H1 (cell line): ENCODE data around the gene OR2L2. TPM values are rescaled to one million over a fixed set of nuclear protein-coding genes. Genes with fewer than 3 reads are reported as not detected.

ENCODE experiments used
- CTCF ChIA-PET: fragments of 300-600 bp; sonication (Branson Sonifier 250); formaldehyde crosslinking; loops from one replicate; lab custom pipeline; 2021; ENCODE audit not compliant: partially characterized antibody; lab: Charles Lee
- POLR2A ChIA-PET: fragments of 300-600 bp; sonication (Branson Sonifier 250); formaldehyde crosslinking; loops from one replicate; lab custom pipeline; 2021; ENCODE audit warnings: inconsistent platforms; ENCODE audit not compliant: partially characterized antibody; lab: Charles Lee
- DNase-seq, 2 experiments: peaks; one replicate each; pipeline versions ENCODE4 v3.0.0 to v3.0.0-alpha.2; 2010 to 2022; ENCODE audit warnings: low spot score in 2 of 2, low read depth in 1 of 2, mixed read lengths in 1 of 2
- FAIRE-seq: peaks from 2 replicates; lab custom pipeline; 2011; peaks lifted over from hg19 to GRCh38; lab: Jason Lieb, UNC
- H2AFZ ChIP-seq: 2 replicates; pipeline ENCODE4 v1.8.1; 2012; ENCODE audit warnings: low read length, inconsistent platforms
- H2AK5ac ChIP-seq: 2 replicates; pipeline ENCODE4 v1.6.1; 2013; ENCODE audit warnings: low read depth, low read length
- H2BK120ac ChIP-seq: replicated peaks from 2 replicates; pipeline ENCODE3; 2013; ENCODE audit warnings: low read depth, low read length, inconsistent platforms
- H2BK12ac ChIP-seq: 2 replicates; pipeline ENCODE4 v1.6.1; 2013; ENCODE audit warnings: low read depth, low read length
- H2BK15ac ChIP-seq: 2 replicates; pipeline ENCODE4 v1.6.1; 2013; ENCODE audit warnings: low read length
- H2BK20ac ChIP-seq: 2 replicates; pipeline ENCODE4 v1.6.1; 2013; ENCODE audit warnings: low read length
- H2BK5ac ChIP-seq: 2 replicates; pipeline ENCODE4 v1.6.1; 2013; ENCODE audit warnings: low read depth, low read length
- H3K14ac ChIP-seq: 2 replicates; pipeline ENCODE4 v1.6.1; 2013; ENCODE audit warnings: inconsistent platforms; ENCODE audit not compliant: insufficient read length
- H3K18ac ChIP-seq: 2 replicates; pipeline ENCODE4 v1.6.1; 2013; ENCODE audit warnings: low read length; ENCODE audit errors: extremely low read depth
- H3K23ac ChIP-seq: 2 replicates; pipeline ENCODE4 v1.6.1; 2013; ENCODE audit warnings: inconsistent platforms; ENCODE audit not compliant: insufficient read length
- H3K23me2 ChIP-seq: 2 replicates; pipeline ENCODE4 v1.6.1; 2013; ENCODE audit warnings: low read depth, low read length
- H3K27ac ChIP-seq: 2 replicates; pipeline ENCODE4 v1.6.1; 2011; ENCODE audit warnings: low read depth, low read length, inconsistent platforms
- H3K27me3 ChIP-seq, 4 experiments: replicated peaks in 1 of 4; 1 replicate in 1 of 4; 2 replicates in 3 of 4; pipeline versions ENCODE4 v1.6.1 to v1.8.1; 2011 to 2013; ENCODE audit warnings: low read length in 3 of 4, mild to moderate bottlenecking in 3 of 4, inconsistent platforms in 2 of 4, mixed read lengths in 2 of 4, moderate library complexity in 1 of 4; ENCODE audit not compliant: control insufficient read depth in 3 of 4, insufficient read depth in 3 of 4; ENCODE audit errors: extremely low read depth in 1 of 4
- H3K36me3 ChIP-seq, 4 experiments: 2 replicates each; pipeline versions ENCODE4 v1.6.1 to v1.8.1; 2011 to 2013; ENCODE audit warnings: mild to moderate bottlenecking in 4 of 4, low read length in 3 of 4, moderate library complexity in 2 of 4, control low read depth in 1 of 4, inconsistent platforms in 1 of 4; ENCODE audit not compliant: insufficient read depth in 4 of 4, control insufficient read depth in 2 of 4
- H3K4ac ChIP-seq: replicated peaks from 2 replicates; pipeline ENCODE3; 2013; ENCODE audit warnings: low read length, low read depth, mixed read lengths, inconsistent platforms; ENCODE audit not compliant: insufficient read length
- H3K4me1 ChIP-seq, 4 experiments: replicated peaks in 1 of 4; 1 replicate in 1 of 4; 2 replicates in 3 of 4; pipeline versions ENCODE4 v1.6.1 to v1.8.1; 2011 to 2013; ENCODE audit warnings: low read length in 3 of 4, inconsistent platforms in 2 of 4, mixed read lengths in 1 of 4; ENCODE audit not compliant: insufficient read depth in 4 of 4, control insufficient read depth in 3 of 4
- H3K4me2 ChIP-seq, 2 experiments: 2 replicates each; pipeline versions ENCODE4 v1.6.1 to v1.8.1; 2011 to 2013; ENCODE audit warnings: low read depth in 2 of 2, low read length in 2 of 2, control low read depth in 1 of 2, inconsistent platforms in 1 of 2, mild to moderate bottlenecking in 1 of 2; ENCODE audit not compliant: insufficient read depth in 1 of 2
- H3K4me3 ChIP-seq, 4 experiments: fragments of 200-600, 300-600 bp in 1 of 4; sonication (generic), shearing (Covaris generic), sonication (Bioruptor Twin) in 1 of 4; 2 replicates each; pipeline versions ENCODE4 v1.5.1 to v1.8.1; 2011 to 2016; ENCODE audit warnings: low read length in 4 of 4, low read depth in 3 of 4, control low read depth in 2 of 4, inconsistent platforms in 2 of 4, mild to moderate bottlenecking in 2 of 4, mixed read lengths in 1 of 4, moderate library complexity in 1 of 4; ENCODE audit not compliant: insufficient read depth in 2 of 4; ENCODE audit errors: extremely low read depth in 1 of 4
- H3K56ac ChIP-seq: replicated peaks from 2 replicates; pipeline ENCODE3; 2013; ENCODE audit warnings: low read depth, mild to moderate bottlenecking, mixed read lengths, low read length, inconsistent platforms; ENCODE audit not compliant: insufficient read length
- H3K79me1 ChIP-seq: 2 replicates; pipeline ENCODE4 v1.6.1; 2013; ENCODE audit warnings: low read depth, low read length, control low read depth
- H3K79me2 ChIP-seq, 2 experiments: 2 replicates each; pipeline versions ENCODE4 v1.6.1 to v1.8.1; 2012 to 2013; ENCODE audit warnings: low read length in 2 of 2, mild to moderate bottlenecking in 2 of 2, inconsistent platforms in 1 of 2; ENCODE audit not compliant: insufficient read depth in 2 of 2, control insufficient read depth in 1 of 2
- H3K9ac ChIP-seq, 4 experiments: replicated peaks in 1 of 4; 1 replicate in 1 of 4; 2 replicates in 3 of 4; pipeline versions ENCODE4 v1.6.1 to v1.8.1; 2011 to 2013; ENCODE audit warnings: low read depth in 3 of 4, low read length in 3 of 4, control low read depth in 2 of 4, mild to moderate bottlenecking in 2 of 4, moderate library complexity in 2 of 4, inconsistent platforms in 1 of 4; ENCODE audit errors: extremely low read depth in 1 of 4
- H3K9me3 ChIP-seq, 2 experiments: 2 replicates each; pipeline versions ENCODE4 v1.6.1 to v1.8.1; 2012 to 2013; ENCODE audit warnings: mild to moderate bottlenecking in 2 of 2, moderate library complexity in 2 of 2, control low read depth in 1 of 2, inconsistent platforms in 1 of 2, low read depth in 1 of 2, low read length in 1 of 2, mixed read lengths in 1 of 2; ENCODE audit not compliant: insufficient read depth in 2 of 2
- H4K20me1 ChIP-seq, 2 experiments: replicated peaks in 1 of 2; 2 replicates each; pipeline versions ENCODE3 to v1.8.1; 2011 to 2013; ENCODE audit warnings: inconsistent platforms in 2 of 2, low read length in 2 of 2, mild to moderate bottlenecking in 1 of 2; ENCODE audit not compliant: insufficient read depth in 2 of 2, control insufficient read depth in 1 of 2
- H4K5ac ChIP-seq: 2 replicates; pipeline ENCODE4 v1.6.1; 2013; ENCODE audit warnings: low read length, low read depth, mixed read lengths, inconsistent platforms; ENCODE audit not compliant: insufficient read length
- H4K8ac ChIP-seq: 2 replicates; pipeline ENCODE4 v1.8.0; 2013; ENCODE audit warnings: mild to moderate bottlenecking, moderate library complexity, low read length, inconsistent platforms; ENCODE audit not compliant: insufficient read depth; ENCODE audit errors: extremely low read depth
- H4K91ac ChIP-seq: replicated peaks from 2 replicates; pipeline ENCODE3; 2013; ENCODE audit warnings: low read length, mixed read lengths, inconsistent platforms; ENCODE audit not compliant: insufficient read length
- CTCF ChIP-seq, 3 experiments: IDR thresholded peaks; 1 replicate in 2 of 3; 2 replicates in 1 of 3; pipeline versions ENCODE4 v1.5.1 to v1.6.1; 2011; ENCODE audit warnings: low read length in 3 of 3, mild to moderate bottlenecking in 3 of 3, inconsistent platforms in 2 of 3, low read depth in 1 of 3, moderate library complexity in 1 of 3; ENCODE audit not compliant: insufficient read depth in 1 of 3; ENCODE audit errors: control extremely low read depth in 1 of 3
- SP2 ChIP-seq: IDR thresholded peaks from 2 replicates; pipeline ENCODE4 v1.6.1; 2012; ENCODE audit warnings: mild to moderate bottlenecking, low read length, inconsistent platforms
- SUZ12 ChIP-seq: fragments of 200-600 bp; sonication (generic); IDR thresholded peaks from 2 replicates; pipeline ENCODE4 v1.6.1; 2012; ENCODE audit warnings: mild to moderate bottlenecking, inconsistent platforms, low read length, moderate library complexity, mixed read lengths
- WGBS, 2 experiments: shearing (Covaris generic) in 1 of 2; methylation state at CpG; one replicate each; pipeline versions ENCODE4 v1.1.6 to v1.1.7; 2013 to 2015; ENCODE audit warnings: low lambda C conversion rate in 2 of 2, mixed read lengths in 2 of 2, inconsistent platforms in 1 of 2, low coverage in 1 of 2, missing lambda C conversion rate in 1 of 2; ENCODE audit not compliant: insufficient replicate concordance in 2 of 2, insufficient coverage in 1 of 2, insufficient read length in 1 of 2; ENCODE audit errors: extremely low coverage in 1 of 2, missing lambda C conversion rate in 1 of 2; 5-methylcytosine and 5-hydroxymethylcytosine counted together
- polyA plus RNA-seq, 7 experiments: library from polyadenylated mRNA; depleted of rRNA in 3 of 7; stranded (reverse) in 5 of 7; unstranded in 2 of 7; fragments of >200 nt in 5 of 7; fragments of 200-250 nt in 2 of 7; gene quantifications; 1 replicate in 5 of 7; 2 replicates in 1 of 7; 4 replicates in 1 of 7; pipeline versions ENCODE4 v1.2.1 to v1.2.3, GENCODE V29; 2011 to 2013; ENCODE audit warnings: missing spikeins in 2 of 7, mixed read lengths in 2 of 7
- total RNA-seq: library from RNA; stranded (reverse); fragmentation: NEBNext Ultra II Directional; extraction: Animal tissue kit (Norgen Biotek cat#: 25700); gene quantifications from 2 replicates; pipeline ENCODE4 v1.2.1, GENCODE V29; 2021

Gene OR2L2
- total and polyA plus RNA-seq, 2 of the 8 experiments (the other 6 are each of a cell fraction or from before 2014, with no cell fraction given), result not detected

GRCh38 chr1:248000169-248000568, 29.7 kb upstream of the OR2L2 start:
- Histone ChIP-seq H4K20me1 (no peaks in the 10 kb centered on the region), H3K36me3 (no peaks in the 10 kb centered on the region), H3K79me1 (no peaks in the 10 kb centered on the region), H2AK5ac (no peak overlapping the region), H3K9me3 (peaks cover 55 to 71% of the 10 kb centered on the region in 2 experiments), H3K56ac (no peak overlapping the region), H3K23me2 (no peaks in the 10 kb centered on the region), H2BK5ac (no peak overlapping the region), H4K5ac (no peak overlapping the region), H2BK20ac (no peak overlapping the region), H3K4me1 (no peaks in the 10 kb centered on the region), H4K91ac (no peak overlapping the region), H2BK120ac (no peak overlapping the region), H3K4ac (no peak overlapping the region), H4K8ac (no peak overlapping the region), H3K18ac (no peak overlapping the region), H3K23ac (no peak overlapping the region), H3K79me2 (no peaks in the 10 kb centered on the region), H3K14ac (no peak overlapping the region), H3K27me3 (no peaks in the 10 kb centered on the region), H3K9ac (no peak overlapping the region), H2AFZ (no peak overlapping the region), H2BK15ac (no peak overlapping the region), H3K27ac (no peak overlapping the region), H3K4me3 (no peak overlapping the region), H3K4me2 (no peak overlapping the region), H2BK12ac (no peak overlapping the region)
- FAIRE-seq (no peak), DNase-seq (no peak)
- 90% methylated on average over 1 of the region's 1 CpG; no CpG with 5 or more reads in 1 of the 2 experiments for WGBS, 2 experiments
- TF ChIP-seq SP2 (no peak), SUZ12 (no peak), CTCF (IDR thresholded peaks at IDR 0.05; ENCODE audit: control extremely low read depth in 1 of 3, insufficient read depth in 1 of 3, low read depth in 1 of 3, low read length in 3 of 3) (no peak)
- ChIA-PET POLR2A (no interaction called here), CTCF (no interaction called here)
